ENCODE data around the gene LRBA. TPM values are rescaled to one million over a fixed set of nuclear protein-coding genes. Genes with fewer than 3 reads are reported as not detected.
A peak's percentile ranks its signal among the peaks of the same experiment; 100 is the strongest.

Gene LRBA
- total and polyA plus RNA-seq, 2 donors (not counting 1 experiment from before 2014, with no cell fraction given): 16.4 to 36.7 TPM

- H3K4me2 ChIP-seq (ENCODE audit: extremely low read depth, insufficient read depth, low read length): peak overlapping the region; percentile 97
- H3K79me2 ChIP-seq (ENCODE audit: control insufficient read depth, insufficient read depth, low read length): peaks cover 2% of the 10 kb centered on the region
- no peak overlapping the region for H3K27ac ChIP-seq (ENCODE audit: insufficient read depth, low read length)
- H4K20me1 ChIP-seq (ENCODE audit: control insufficient read depth, extremely low read depth, insufficient read depth, low read length): no peaks in the 10 kb centered on the region
- no peak for DNase-seq (ENCODE audit: low read depth in 2 of 2)
- H3K9me3 ChIP-seq (ENCODE audit: control insufficient read depth, insufficient read depth, low read depth, low read length): no peaks in the 10 kb centered on the region
- H3K36me3 ChIP-seq (ENCODE audit: control insufficient read depth, insufficient read depth, low read length): no peaks in the 10 kb centered on the region
- H2AFZ ChIP-seq (ENCODE audit: low read length): peak overlapping the region; percentile 95
- no peak overlapping the region for H3K9ac ChIP-seq (ENCODE audit: insufficient read depth, low read length)
- peak overlapping the region; percentile 72 to 99 (median 84) for H3K4me3 ChIP-seq (replicated peaks in 1 of 4; ENCODE audit: control extremely low read depth in 1 of 4, insufficient read depth in 1 of 4, low read depth in 3 of 4, low read length in 4 of 4)
- H3K4me1 ChIP-seq (ENCODE audit: control insufficient read depth, extremely low read depth, insufficient read depth, low read length): no peaks in the 10 kb centered on the region
- H3K27me3 ChIP-seq (ENCODE audit: control insufficient read depth, insufficient read depth, low read length): no peaks in the 10 kb centered on the region
- TF ChIP-seq EZH2 (IDR thresholded peaks at IDR 0.05; ENCODE audit: low read length, missing control alignments): no peak
- no peak for TF ChIP-seq CTCF (conservative IDR thresholded peaks at IDR 0.05 in 1 of 2, IDR thresholded peaks at IDR 0.05 in 1 of 2; ENCODE audit: low read depth in 1 of 2, low read length in 2 of 2)
Measured at GRCh38 chr4:151013944-151014343, 1.1 kb downstream of the LRBA start.

- Histone ChIP-seq H3K9ac (ENCODE audit: insufficient read depth, low read length) (no peak overlapping the region), H3K4me3 (replicated peaks in 1 of 4; ENCODE audit: control extremely low read depth in 1 of 4, insufficient read depth in 1 of 4, low read depth in 3 of 4, low read length in 4 of 4) (peak overlapping the region in 2 of 4 experiments; percentile 94 to 99)
- no peak for DNase-seq (ENCODE audit: low read depth in 2 of 2)
Measured at GRCh38 chr4:151013491-151013890, 1.6 kb downstream of the LRBA start.

GRCh38 chr4:151012820-151013219 lies 2.3 kb downstream of the LRBA start:
- peaks cover 2% of the 10 kb centered on the region for H3K79me2 ChIP-seq (ENCODE audit: control insufficient read depth, insufficient read depth, low read length)
- no peak for DNase-seq (ENCODE audit: low read depth in 2 of 2)
- H3K27ac ChIP-seq (ENCODE audit: insufficient read depth, low read length): no peak overlapping the region
- H3K36me3 ChIP-seq (ENCODE audit: control insufficient read depth, insufficient read depth, low read length): no peaks in the 10 kb centered on the region
- no peak overlapping the region for H3K9ac ChIP-seq (ENCODE audit: insufficient read depth, low read length)
- H2AFZ ChIP-seq (ENCODE audit: low read length): no peak overlapping the region
- TF ChIP-seq CTCF (conservative IDR thresholded peaks at IDR 0.05 in 1 of 2, IDR thresholded peaks at IDR 0.05 in 1 of 2; ENCODE audit: low read depth in 1 of 2, low read length in 2 of 2) (no peak), EZH2 (IDR thresholded peaks at IDR 0.05; ENCODE audit: low read length, missing control alignments) (no peak)
- no peaks in the 10 kb centered on the region for H3K4me1 ChIP-seq (ENCODE audit: control insufficient read depth, extremely low read depth, insufficient read depth, low read length)
- no peaks in the 10 kb centered on the region for H4K20me1 ChIP-seq (ENCODE audit: control insufficient read depth, extremely low read depth, insufficient read depth, low read length)
- H3K27me3 ChIP-seq (ENCODE audit: control insufficient read depth, insufficient read depth, low read length): no peaks in the 10 kb centered on the region
- peak overlapping the region in 1 of 4 experiments; percentile 17 for H3K4me3 ChIP-seq (replicated peaks in 1 of 4; ENCODE audit: control extremely low read depth in 1 of 4, insufficient read depth in 1 of 4, low read depth in 3 of 4, low read length in 4 of 4)
- H3K9me3 ChIP-seq (ENCODE audit: control insufficient read depth, insufficient read depth, low read depth, low read length): no peaks in the 10 kb centered on the region
- peak overlapping the region; percentile 23 for H3K4me2 ChIP-seq (ENCODE audit: extremely low read depth, insufficient read depth, low read length)

More at GRCh38 chr4:151013491-151013890, 1.6 kb downstream of the LRBA start:
- Histone ChIP-seq H3K79me2 (ENCODE audit: control insufficient read depth, insufficient read depth, low read length) (peaks cover 2% of the 10 kb centered on the region), H4K20me1 (ENCODE audit: control insufficient read depth, extremely low read depth, insufficient read depth, low read length) (no peaks in the 10 kb centered on the region), H3K27me3 (ENCODE audit: control insufficient read depth, insufficient read depth, low read length) (no peaks in the 10 kb centered on the region), H3K4me2 (ENCODE audit: extremely low read depth, insufficient read depth, low read length) (peak overlapping the region; percentile 23), H3K9me3 (ENCODE audit: control insufficient read depth, insufficient read depth, low read depth, low read length) (no peaks in the 10 kb centered on the region), H2AFZ (ENCODE audit: low read length) (no peak overlapping the region), H3K36me3 (ENCODE audit: control insufficient read depth, insufficient read depth, low read length) (no peaks in the 10 kb centered on the region), H3K4me1 (ENCODE audit: control insufficient read depth, extremely low read depth, insufficient read depth, low read length) (no peaks in the 10 kb centered on the region), H3K27ac (ENCODE audit: insufficient read depth, low read length) (no peak overlapping the region)
- no peak for TF ChIP-seq EZH2 (IDR thresholded peaks at IDR 0.05; ENCODE audit: low read length, missing control alignments)
- no peak for TF ChIP-seq CTCF (conservative IDR thresholded peaks at IDR 0.05 in 1 of 2, IDR thresholded peaks at IDR 0.05 in 1 of 2; ENCODE audit: low read depth in 1 of 2, low read length in 2 of 2)

All from fibroblast of lung (primary cell).